Right lobe of liver (tissue), 6 donors: ENCODE results near the gene AGK. TPM values are rescaled to one million over a fixed set of nuclear protein-coding genes. Genes with fewer than 3 reads are reported as not detected.

Experiments used
- ATAC-seq, 4 donors: fragments of 200-7000 bp; cut with Tn5 transposase; one replicate each; pipeline ENCODE4 v1.9.1; 2020; ENCODE audit warnings: mild to moderate bottlenecking in 4 of 4, moderate library complexity in 4 of 4
- DNase-seq, 3 donors: peaks; one replicate each; pipeline ENCODE4 v3.0.0-alpha.2; 2020
- H3K27ac ChIP-seq, 3 donors: fragments of 200-600 bp; one replicate each; pipeline ENCODE4 v1.8.0; 2022
- H3K27me3 ChIP-seq, 2 donors: fragments of 200-600 bp; one replicate each; pipeline ENCODE4 v1.8.0; 2022
- H3K36me3 ChIP-seq, 4 donors: fragments of 200-600 bp; sonication (generic) in 1 of 4; one replicate each; pipeline versions ENCODE4 v1.5.1 to v1.8.0; 2017 to 2022; ENCODE audit warnings: control low read depth in 1 of 4
- H3K4me1 ChIP-seq, 4 donors: fragments of 200-600 bp; sonication (generic) in 1 of 4; one replicate each; pipeline versions ENCODE4 v1.5.1 to v1.8.0; 2017 to 2022; ENCODE audit warnings: control low read depth in 1 of 4
- H3K4me3 ChIP-seq, 3 donors: fragments of 200-600 bp; one replicate each; pipeline ENCODE4 v1.8.0; 2022
- H3K9me3 ChIP-seq, 4 donors: fragments of 200-600 bp; sonication (generic) in 1 of 4; one replicate each; pipeline versions ENCODE4 v1.5.1 to v1.8.0; 2017 to 2022; ENCODE audit warnings: control low read depth in 1 of 4
- POLR2A ChIP-seq: fragments of 450-650 bp; IDR thresholded peaks from one replicate; pipeline ENCODE4 v1.6.1; 2017; ENCODE audit warnings: antibody characterized with exemption, mild to moderate bottlenecking
- WGBS: methylation state at CpG from one replicate; pipeline ENCODE4 v1.1.6; 2018; ENCODE audit warnings: low coverage, low lambda C conversion rate; ENCODE audit not compliant: insufficient coverage; ENCODE audit errors: missing lambda C conversion rate; 5-methylcytosine and 5-hydroxymethylcytosine counted together
- intact Hi-C, 2 donors: fragments of 100-400 bp; cut with DNase I; formaldehyde crosslinking; loops; one replicate each; pipeline versions ENCODE4 v1.11.2 to v1.14.1; 2022
- total RNA-seq, 6 experiments: library from RNA; depleted of rRNA in 2 of 6; stranded (reverse); fragments of >200 nt in 2 of 6; fragmentation: NEBNext Ultra II Directional in 3 of 6; extraction: Animal tissue kit (Norgen Biotek cat#: 25700) in 3 of 6; gene quantifications; one replicate each; pipeline versions ENCODE4 v1.1.0 to v1.2.4, GENCODE V29; 2016 to 2023
- TF ChIP-seq, protein P1 (sequence below), 4 donors: fragments of 200-600 bp in 3 of 4; fragments of 450-650 bp in 1 of 4; IDR thresholded peaks; one replicate each; pipeline versions ENCODE4 v1.5.1 to v1.8.0; 2016 to 2022; ENCODE audit warnings: antibody characterized with exemption in 4 of 4, mild to moderate bottlenecking in 2 of 4
- donor health status: DM: no; HTN: yes; CAD: no.
- donor health status: DM: no; HTN: no; CAD: no.
- donor health status: DM: no; HTN: no; CAD: no.
- donor health status: DM: no; HTN: yes; CAD: no.
- donor health status: DM: no; HTN: yes; CAD: no.

Gene AGK
- total RNA-seq, 6 experiments from 2014 or later: 9.3 to 19.2 (median 12.0) TPM

DNA sequence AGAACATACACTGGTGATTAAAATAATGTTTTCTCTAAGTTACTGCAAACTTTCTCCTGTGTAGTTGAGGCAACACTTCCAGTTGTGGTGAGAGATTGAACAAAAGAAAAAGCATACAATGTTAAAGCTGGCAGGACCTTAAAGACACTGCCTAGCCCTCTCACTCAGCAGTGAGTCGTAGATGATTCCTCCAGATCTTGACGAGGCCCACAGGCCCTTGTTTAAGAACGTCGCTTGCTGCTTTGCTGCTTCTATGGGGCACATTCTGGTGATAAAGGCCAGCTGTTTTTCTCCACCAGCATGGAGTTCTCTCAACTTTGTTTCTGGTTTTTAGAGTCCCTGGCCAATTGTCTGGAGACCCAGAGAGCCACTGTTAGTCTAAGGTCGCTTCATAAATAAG, 153.5 kb downstream of the AGK start:
- H3K4me1 ChIP-seq: peaks cover 0 to 12% (median 4%) of the 10 kb centered on the region in 4 donors
- H3K4me3 ChIP-seq: no peak overlapping the region
- TF ChIP-seq, protein P1, sequence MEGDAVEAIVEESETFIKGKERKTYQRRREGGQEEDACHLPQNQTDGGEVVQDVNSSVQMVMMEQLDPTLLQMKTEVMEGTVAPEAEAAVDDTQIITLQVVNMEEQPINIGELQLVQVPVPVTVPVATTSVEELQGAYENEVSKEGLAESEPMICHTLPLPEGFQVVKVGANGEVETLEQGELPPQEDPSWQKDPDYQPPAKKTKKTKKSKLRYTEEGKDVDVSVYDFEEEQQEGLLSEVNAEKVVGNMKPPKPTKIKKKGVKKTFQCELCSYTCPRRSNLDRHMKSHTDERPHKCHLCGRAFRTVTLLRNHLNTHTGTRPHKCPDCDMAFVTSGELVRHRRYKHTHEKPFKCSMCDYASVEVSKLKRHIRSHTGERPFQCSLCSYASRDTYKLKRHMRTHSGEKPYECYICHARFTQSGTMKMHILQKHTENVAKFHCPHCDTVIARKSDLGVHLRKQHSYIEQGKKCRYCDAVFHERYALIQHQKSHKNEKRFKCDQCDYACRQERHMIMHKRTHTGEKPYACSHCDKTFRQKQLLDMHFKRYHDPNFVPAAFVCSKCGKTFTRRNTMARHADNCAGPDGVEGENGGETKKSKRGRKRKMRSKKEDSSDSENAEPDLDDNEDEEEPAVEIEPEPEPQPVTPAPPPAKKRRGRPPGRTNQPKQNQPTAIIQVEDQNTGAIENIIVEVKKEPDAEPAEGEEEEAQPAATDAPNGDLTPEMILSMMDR (IDR thresholded peaks at IDR 0.05): no peak
- TF ChIP-seq POLR2A: no peak
- H3K27ac ChIP-seq: no peak overlapping the region
- DNase-seq: no peak
- WGBS: 90% methylated on average over 3 of the region's 5 CpGs
- intact Hi-C loops: no loop called here
- no peak for ATAC-seq
- H3K36me3 ChIP-seq: no peaks in the 10 kb centered on the region
- H3K27me3 ChIP-seq: no peaks in the 10 kb centered on the region
- H3K9me3 ChIP-seq: no peaks in the 10 kb centered on the region

Other genes starting within 250 kb of the AGK start
- 10 to 100 TPM; 24.4 to 30.8 (median 26.3) TPM for gene DENND11, start 150.8 kb downstream of the AGK start, total RNA-seq
- gene WEE2, start 156.9 kb downstream of the AGK start, total RNA-seq: not detected
- 100 to 1,000 TPM in 1 of 6 experiments, 10 to 100 TPM in 5; 38.6 to 115 (median 48.8) TPM for gene SSBP1, start 186.9 kb downstream of the AGK start, total RNA-seq
- 1 to 10 TPM in 1 of 6 experiments, under 1 TPM in 5; 0.31 to 3.5 (median 0.55) TPM for gene TAS2R3, start 212.7 kb downstream of the AGK start, total RNA-seq
- gene TAS2R4, start 225.3 kb downstream of the AGK start, total RNA-seq: under 1 TPM; 0.32 to 0.74 (median 0.52) TPM
- under 1 TPM in 5 of 6 experiments, not detected in 1; 0.43 to 0.68 (median 0.51) TPM for gene TAS2R5, start 238.8 kb downstream of the AGK start, total RNA-seq